Measurements from ENCODE around the gene GJB4. TPM values are rescaled to one million over a fixed set of nuclear protein-coding genes. Genes with fewer than 3 reads are reported as not detected.
"Not testable (repeated sequence)": the region's sequence is repeated elsewhere in the genome, so short reads cannot be mapped to it uniquely, and the experiment has no call there.

GJB4 gene
- total RNA-seq, 2 experiments from 2014 or later: not detected

- ChIA-PET CTCF (no interaction called here), POLR2A (no interaction called here)
- ATAC-seq (no peak), DNase-seq (no peak)
- Mint-ChIP-seq H3K27me3 (peaks cover 2% of the 10 kb centered on the region), H3K9me3 (ENCODE audit: low read depth) (no peaks in the 10 kb centered on the region), H3K4me3 (no peak overlapping the region), H3K4me1 (no peaks in the 10 kb centered on the region), H3K27ac (no peak overlapping the region), H3K36me3 (ENCODE audit: low read depth) (no peaks in the 10 kb centered on the region)
- intact Hi-C loops (cut with DNase I, micrococcal nuclease): no loop called here
These were observed 9.3 kb downstream of the GJB4 start for GRCh38 chr1:34768856-34769255.

GRCh38 chr1:34770891-34771504 lies 11.5 kb downstream of the GJB4 start:
- Mint-ChIP-seq H3K27ac (no peak overlapping the region), H3K36me3 (ENCODE audit: low read depth) (no peaks in the 10 kb centered on the region), H3K27me3 (peaks cover 2% of the 10 kb centered on the region), H3K9me3 (ENCODE audit: low read depth) (no peaks in the 10 kb centered on the region), H3K4me3 (no peak overlapping the region), H3K4me1 (no peaks in the 10 kb centered on the region)
- ChIA-PET POLR2A (no interaction called here), CTCF (no interaction called here)
- DNase-seq (no peak), ATAC-seq (no peak)
- intact Hi-C loops (cut with DNase I, micrococcal nuclease): no loop called here

GRCh38 chr1:34771573-34772371 lies 12.2 kb downstream of the GJB4 start:
- Mint-ChIP-seq H3K4me1 (no peaks in the 10 kb centered on the region), H3K9me3 (ENCODE audit: low read depth) (no peaks in the 10 kb centered on the region), H3K27ac (no peak overlapping the region), H3K4me3 (no peak overlapping the region), H3K27me3 (peaks cover 2% of the 10 kb centered on the region), H3K36me3 (ENCODE audit: low read depth) (no peaks in the 10 kb centered on the region)
- no peak for ATAC-seq
- intact Hi-C loops (cut with DNase I, micrococcal nuclease): no loop called here
- CTCF ChIA-PET: no interaction called here
- POLR2A ChIA-PET: no interaction called here
- no peak for DNase-seq

GRCh38 chr1:34773114-34773513 lies 13.6 kb downstream of the GJB4 start:
- DNase-seq; H3K4me1 Mint-ChIP-seq; CTCF ChIA-PET; POLR2A ChIA-PET; H3K36me3 Mint-ChIP-seq (ENCODE audit: low read depth); H3K4me3 Mint-ChIP-seq; H3K9me3 Mint-ChIP-seq (ENCODE audit: low read depth); ATAC-seq; intact Hi-C loops (cut with DNase I, micrococcal nuclease); H3K27ac Mint-ChIP-seq; H3K27me3 Mint-ChIP-seq: not testable (repeated sequence)

GRCh38 chr1:34774957-34775356 lies 15.4 kb downstream of the GJB4 start:
- POLR2A ChIA-PET: no interaction called here
- H3K27me3 Mint-ChIP-seq: peaks cover 8% of the 10 kb centered on the region
- DNase-seq (no peak), ATAC-seq (no peak)
- intact Hi-C loops (cut with DNase I, micrococcal nuclease): no loop called here
- H3K27ac Mint-ChIP-seq: no peak overlapping the region
- H3K9me3 Mint-ChIP-seq (ENCODE audit: low read depth): no peaks in the 10 kb centered on the region
- CTCF ChIA-PET: no interaction called here
- no peaks in the 10 kb centered on the region for H3K4me1 Mint-ChIP-seq
- no peaks in the 10 kb centered on the region for H3K36me3 Mint-ChIP-seq (ENCODE audit: low read depth)
- no peak overlapping the region for H3K4me3 Mint-ChIP-seq

GRCh38 chr1:34776911-34777310 lies 17.4 kb downstream of the GJB4 start:
- Mint-ChIP-seq H3K9me3 (ENCODE audit: low read depth) (no peaks in the 10 kb centered on the region), H3K27me3 (peaks cover 13% of the 10 kb centered on the region), H3K4me1 (peaks cover 1% of the 10 kb centered on the region), H3K4me3 (no peak overlapping the region), H3K36me3 (ENCODE audit: low read depth) (no peaks in the 10 kb centered on the region), H3K27ac (no peak overlapping the region)
- ChIA-PET POLR2A (no interaction called here), CTCF (interaction anchor here (0.6 to 1.1 kb wide), 2 partner anchors 9 to 147 kb away, joined by 3 read pairs; no protein-coding TSS in a partner anchor)
- ATAC-seq (no peak), DNase-seq (no peak)
- intact Hi-C loops (cut with DNase I, micrococcal nuclease): no loop called here

- ATAC-seq (no peak), DNase-seq (no peak)
- Mint-ChIP-seq H3K27ac (no peak overlapping the region), H3K36me3 (ENCODE audit: low read depth) (no peaks in the 10 kb centered on the region), H3K4me3 (no peak overlapping the region), H3K9me3 (ENCODE audit: low read depth) (no peaks in the 10 kb centered on the region), H3K4me1 (peaks cover 3% of the 10 kb centered on the region), H3K27me3 (peaks cover 19% of the 10 kb centered on the region)
- ChIA-PET POLR2A (no interaction called here), CTCF (no interaction called here)
- intact Hi-C loops (cut with DNase I, micrococcal nuclease): no loop called here
These were observed 18.2 kb downstream of the GJB4 start for GRCh38 chr1:34777519-34778321.

GRCh38 chr1:34778381-34778780 lies 18.8 kb downstream of the GJB4 start:
- ATAC-seq (no peak), DNase-seq (no peak)
- Mint-ChIP-seq H3K4me3 (no peak overlapping the region), H3K9me3 (ENCODE audit: low read depth) (no peaks in the 10 kb centered on the region), H3K4me1 (peaks cover 3% of the 10 kb centered on the region), H3K27me3 (peaks cover 24% of the 10 kb centered on the region), H3K27ac (no peak overlapping the region), H3K36me3 (ENCODE audit: low read depth) (no peaks in the 10 kb centered on the region)
- CTCF ChIA-PET: interaction anchor here (0.7 kb wide), 1 partner anchor 75 kb away, joined by 3 read pairs; no protein-coding TSS in a partner anchor
- intact Hi-C loops (cut with DNase I, micrococcal nuclease): no loop called here
- POLR2A ChIA-PET: no interaction called here

- ATAC-seq: no peak
- no peak for DNase-seq
- intact Hi-C loops (cut with DNase I, micrococcal nuclease): no loop called here
- Mint-ChIP-seq H3K27ac (no peak overlapping the region), H3K27me3 (peaks cover 25% of the 10 kb centered on the region), H3K36me3 (ENCODE audit: low read depth) (no peaks in the 10 kb centered on the region), H3K4me1 (peaks cover 3% of the 10 kb centered on the region), H3K9me3 (ENCODE audit: low read depth) (no peaks in the 10 kb centered on the region), H3K4me3 (no peak overlapping the region)
- ChIA-PET CTCF (interaction anchor here (0.7 kb wide), 1 partner anchor 74 kb away, joined by 3 read pairs; no protein-coding TSS in a partner anchor), POLR2A (no interaction called here)
These were observed 19.5 kb downstream of the GJB4 start for GRCh38 chr1:34779005-34779404.

GRCh38 chr1:34779526-34779925 lies 20.0 kb downstream of the GJB4 start:
- H3K36me3 Mint-ChIP-seq (ENCODE audit: low read depth): no peaks in the 10 kb centered on the region
- H3K4me3 Mint-ChIP-seq: no peak overlapping the region
- H3K27me3 Mint-ChIP-seq: peaks cover 25% of the 10 kb centered on the region
- POLR2A ChIA-PET: no interaction called here
- no peaks in the 10 kb centered on the region for H3K9me3 Mint-ChIP-seq (ENCODE audit: low read depth)
- intact Hi-C loops (cut with DNase I, micrococcal nuclease): no loop called here
- peaks cover 3% of the 10 kb centered on the region for H3K4me1 Mint-ChIP-seq
- CTCF ChIA-PET: no interaction called here
- DNase-seq (no peak), ATAC-seq (no peak)
- no peak overlapping the region for H3K27ac Mint-ChIP-seq

- POLR2A ChIA-PET: no interaction called here
- Mint-ChIP-seq H3K27ac (no peak overlapping the region), H3K4me1 (peaks cover 3% of the 10 kb centered on the region)
These were observed 20.4 kb downstream of the GJB4 start for GRCh38 chr1:34779962-34780361.

GRCh38 chr1:34780528-34780927 lies 21.0 kb downstream of the GJB4 start:
- H3K27me3 Mint-ChIP-seq: peaks cover 25% of the 10 kb centered on the region
- intact Hi-C loops (cut with DNase I, micrococcal nuclease): no loop called here
- POLR2A ChIA-PET: no interaction called here

More at GRCh38 chr1:34779962-34780361, 20.4 kb downstream of the GJB4 start:
- Mint-ChIP-seq H3K4me3 (no peak overlapping the region), H3K27me3 (peaks cover 25% of the 10 kb centered on the region), H3K9me3 (ENCODE audit: low read depth) (no peaks in the 10 kb centered on the region), H3K36me3 (ENCODE audit: low read depth) (no peaks in the 10 kb centered on the region)
- DNase-seq: no peak
- no peak for ATAC-seq
- intact Hi-C loops (cut with DNase I, micrococcal nuclease): no loop called here
- CTCF ChIA-PET: no interaction called here

More at GRCh38 chr1:34780528-34780927, 21.0 kb downstream of the GJB4 start:
- ATAC-seq (no peak), DNase-seq (no peak)
- no peaks in the 10 kb centered on the region for H3K36me3 Mint-ChIP-seq (ENCODE audit: low read depth)
- H3K9me3 Mint-ChIP-seq (ENCODE audit: low read depth): no peaks in the 10 kb centered on the region
- CTCF ChIA-PET: no interaction called here
- no peak overlapping the region for H3K27ac Mint-ChIP-seq
- peaks cover 3% of the 10 kb centered on the region for H3K4me1 Mint-ChIP-seq
- no peak overlapping the region for H3K4me3 Mint-ChIP-seq
